Upper lobe of right lung (tissue), 1 donor: ENCODE data around the gene CIROP. TPM values are rescaled to one million over a fixed set of nuclear protein-coding genes. Genes with fewer than 3 reads are reported as not detected.

Experiments used
- ATAC-seq: fragments of 200-7000 bp; cut with Tn5 transposase; one replicate; pipeline ENCODE4 v1.9.1; 2020; ENCODE audit warnings: mild to moderate bottlenecking, moderate library complexity
- DNase-seq: peaks from one replicate; pipeline ENCODE4 v3.0.0-alpha.2; 2020
- H3K27ac ChIP-seq: fragments of 200-600 bp; one replicate; pipeline ENCODE4 v1.8.0; 2022
- H3K27me3 ChIP-seq: fragments of 200-600 bp; one replicate; pipeline ENCODE4 v1.8.0; 2022; ENCODE audit warnings: mild to moderate bottlenecking
- H3K36me3 ChIP-seq: fragments of 200-600 bp; one replicate; pipeline ENCODE4 v1.8.0; 2022
- H3K4me1 ChIP-seq: fragments of 200-600 bp; one replicate; pipeline ENCODE4 v1.8.0; 2022
- H3K4me3 ChIP-seq: fragments of 200-600 bp; one replicate; pipeline ENCODE4 v1.8.0; 2022; ENCODE audit warnings: mild to moderate bottlenecking
- H3K9me3 ChIP-seq: fragments of 200-600 bp; one replicate; pipeline ENCODE4 v1.8.0; 2022
- CTCF ChIP-seq: fragments of 200-600 bp; IDR thresholded peaks from one replicate; pipeline ENCODE4 v1.8.0; 2022; ENCODE audit warnings: antibody characterized with exemption
- intact Hi-C: fragments of 100-400 bp; cut with DNase I; formaldehyde crosslinking; loops from one replicate; pipeline ENCODE4 v1.11.0; 2022
- total RNA-seq: library from RNA; stranded (reverse); fragmentation: NEBNext Ultra II Directional; extraction: Animal tissue kit (Norgen Biotek cat#: 25700); gene quantifications from one replicate; pipeline ENCODE4 v1.2.1, GENCODE V29; 2021
- donor health status: DM: no; HTN: yes; CAD: no; lungs with severe emphysema.

The CIROP gene
- total RNA-seq, 1 donor from 2014 or later = not detected

GRCh38 chr14:23130871-23131270, 26.1 kb upstream of the CIROP start:
- Histone ChIP-seq H3K4me1 (peaks cover 4% of the 10 kb centered on the region), H3K9me3 (no peaks in the 10 kb centered on the region), H3K27ac (no peak overlapping the region), H3K4me3 (no peak overlapping the region), H3K36me3 (peaks cover 21% of the 10 kb centered on the region), H3K27me3 (no peaks in the 10 kb centered on the region)
- ATAC-seq (peak; percentile 54), DNase-seq (no peak)
- no peak for TF ChIP-seq CTCF
- intact Hi-C loops = no loop called here

GRCh38 chr14:23129759-23130316, 25.0 kb upstream of the CIROP start:
- no peak for ATAC-seq
- Histone ChIP-seq H3K36me3 (peaks cover 21% of the 10 kb centered on the region), H3K27ac (no peak overlapping the region), H3K4me3 (no peak overlapping the region), H3K4me1 (peaks cover 4% of the 10 kb centered on the region), H3K27me3 (no peaks in the 10 kb centered on the region), H3K9me3 (no peaks in the 10 kb centered on the region)
- intact Hi-C loops = no loop called here
- DNase-seq = no peak
- no peak for TF ChIP-seq CTCF

GRCh38 chr14:23128969-23129758, 24.4 kb upstream of the CIROP start:
- Histone ChIP-seq H3K4me1 (peaks cover 4% of the 10 kb centered on the region), H3K27ac (no peak overlapping the region), H3K36me3 (peaks cover 21% of the 10 kb centered on the region), H3K27me3 (no peaks in the 10 kb centered on the region), H3K4me3 (no peak overlapping the region), H3K9me3 (no peaks in the 10 kb centered on the region)
- ATAC-seq = no peak
- no peak for DNase-seq
- intact Hi-C loops = no loop called here
- no peak for TF ChIP-seq CTCF

DNA sequence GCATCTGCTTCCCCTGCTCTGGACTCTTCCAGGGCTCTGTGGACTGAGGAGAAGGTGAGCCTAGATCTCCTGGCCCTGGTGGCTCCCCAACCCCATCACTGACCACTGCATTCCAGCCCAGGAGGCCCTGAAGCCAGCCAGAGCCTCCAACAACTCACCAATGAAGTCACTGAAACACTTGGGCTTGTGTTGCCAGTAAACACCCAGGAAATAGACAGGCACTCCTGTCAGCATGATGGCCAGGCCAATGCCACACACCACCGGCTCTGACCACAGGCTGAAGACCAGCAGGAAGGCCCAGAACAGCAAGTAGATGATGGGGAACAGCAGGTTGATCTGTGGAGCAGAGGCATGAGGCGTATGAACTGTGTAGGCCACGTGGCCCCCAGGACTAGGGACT, 23.1 kb upstream of the CIROP start:
- TF ChIP-seq CTCF = no peak
- Histone ChIP-seq H3K9me3 (no peaks in the 10 kb centered on the region), H3K4me1 (peaks cover 4% of the 10 kb centered on the region), H3K36me3 (peaks cover 21% of the 10 kb centered on the region), H3K4me3 (no peak overlapping the region), H3K27ac (no peak overlapping the region), H3K27me3 (no peaks in the 10 kb centered on the region)
- intact Hi-C loops = no loop called here
- DNase-seq = no peak
- ATAC-seq = no peak

DNA sequence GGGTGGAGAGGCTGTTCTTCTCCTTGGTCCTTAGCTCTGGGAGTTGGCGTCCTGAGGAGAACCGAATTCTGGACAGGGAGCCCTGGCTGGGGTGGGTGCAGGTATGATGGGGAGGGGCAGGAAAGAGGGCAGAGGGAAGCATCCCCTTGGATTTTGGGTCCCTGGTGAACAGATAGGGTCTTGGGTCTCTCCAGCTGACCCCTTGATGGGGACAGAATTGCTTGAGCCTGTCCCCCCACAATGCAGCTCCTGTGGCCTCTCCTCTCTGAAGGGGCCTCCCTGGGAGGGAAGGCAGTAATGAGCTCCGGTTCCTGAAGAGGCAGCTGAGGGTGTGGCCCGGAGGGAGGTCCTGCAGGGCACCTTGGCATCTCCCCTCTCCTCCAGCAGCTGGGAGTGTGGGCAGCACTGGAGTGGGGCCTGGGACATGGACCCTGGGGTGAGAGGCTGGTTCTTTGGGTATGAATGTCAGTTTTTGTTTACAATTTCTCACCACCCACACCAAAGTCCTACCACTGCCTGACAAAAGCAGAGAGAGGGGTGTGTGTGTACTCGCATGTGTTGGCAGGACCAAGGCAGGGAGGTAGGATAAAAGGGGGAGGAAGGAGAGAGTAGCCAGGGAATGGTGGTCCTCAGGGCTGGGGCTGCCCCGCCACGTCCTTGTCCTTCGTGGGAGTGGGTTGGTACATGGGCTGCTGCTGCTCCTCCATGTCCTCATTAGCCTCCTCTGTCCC, 21.9 kb upstream of the CIROP start:
- H3K4me3 ChIP-seq = no peak overlapping the region
- TF ChIP-seq CTCF = no peak
- peaks cover 4% of the 10 kb centered on the region for H3K4me1 ChIP-seq
- H3K9me3 ChIP-seq = no peaks in the 10 kb centered on the region
- intact Hi-C loops = no loop called here
- no peaks in the 10 kb centered on the region for H3K27me3 ChIP-seq
- ATAC-seq (no peak), DNase-seq (no peak)
- peaks cover 21% of the 10 kb centered on the region for H3K36me3 ChIP-seq
- no peak overlapping the region for H3K27ac ChIP-seq
